HepG2 (cell line): ENCODE data around the gene FMNL2. TPM values are rescaled to one million over a fixed set of nuclear protein-coding genes. Genes with fewer than 3 reads are reported as not detected.

Experiments used
- ARNT ChIP-seq: fragments of 450-650 bp; IDR thresholded peaks from 2 replicates; pipeline ENCODE4 v1.6.1; 2017
- ARNTL ChIP-seq: sonication (generic); formaldehyde crosslinking; IDR thresholded peaks from 2 replicates; pipeline ENCODE4 v1.4.0; 2020; ENCODE audit warnings: mild to moderate bottlenecking, missing genetic modification reagents
- CEBPB ChIP-seq: IDR thresholded peaks from 2 replicates; pipeline ENCODE4 v1.6.1; 2011; ENCODE audit warnings: low read depth, low read length, improper control_type of control experiment, borderline replicate concordance
- CREBL2 ChIP-seq: sonication (generic); formaldehyde crosslinking; IDR thresholded peaks from 2 replicates; pipeline ENCODE4 v1.8.1; 2023; ENCODE audit warnings: missing genetic modification reagents, mild to moderate bottlenecking, borderline replicate concordance
- CSRNP2 ChIP-seq: sonication (generic); formaldehyde crosslinking; conservative IDR thresholded peaks from 2 replicates; pipeline ENCODE4 v1.8.0; 2022; ENCODE audit warnings: low read depth, missing genetic modification reagents
- HOXA5 ChIP-seq: sonication (generic); formaldehyde crosslinking; IDR thresholded peaks from 2 replicates; pipeline ENCODE4 v1.4.0; 2020; ENCODE audit warnings: missing genetic modification reagents
- HOXA7 ChIP-seq: sonication (generic); formaldehyde crosslinking; IDR thresholded peaks from 2 replicates; pipeline ENCODE4 v1.8.1; 2022; ENCODE audit warnings: mild to moderate bottlenecking, missing genetic modification reagents, moderate library complexity
- KDM2A ChIP-seq: sonication (generic); formaldehyde crosslinking; IDR thresholded peaks from 2 replicates; pipeline ENCODE4 v1.4.0; 2020; ENCODE audit warnings: low read depth, missing genetic modification reagents, borderline replicate concordance
- KDM6A ChIP-seq: IDR thresholded peaks from 2 replicates; pipeline ENCODE4 v1.6.1; 2016; ENCODE audit warnings: low read depth
- KLF12 ChIP-seq: sonication (generic); formaldehyde crosslinking; IDR thresholded peaks from 2 replicates; pipeline ENCODE4 v1.4.0; 2020; ENCODE audit warnings: missing genetic modification reagents, borderline replicate concordance
- MAFF ChIP-seq: IDR thresholded peaks from 2 replicates; pipeline ENCODE4 v1.6.1; 2011; ENCODE audit warnings: low read depth, low read length, improper control_type of control experiment
- MBNL3 ChIP-seq: fragments of 250-450 bp; sonication (Bioruptor Pico); conservative IDR thresholded peaks from 2 replicates; pipeline ENCODE4 v1.8.0; 2022; ENCODE audit warnings: mild to moderate bottlenecking, inconsistent platforms
- MTA3 ChIP-seq: sonication (generic); formaldehyde crosslinking; IDR thresholded peaks from 2 replicates; pipeline ENCODE4 v1.4.0; 2020; ENCODE audit warnings: missing genetic modification reagents
- MZF1 ChIP-seq: sonication (generic); formaldehyde crosslinking; IDR thresholded peaks from 2 replicates; pipeline ENCODE4 v1.8.1; 2023; ENCODE audit warnings: mild to moderate bottlenecking, missing genetic modification reagents, borderline replicate concordance
- SMARCC2 ChIP-seq: fragments of 450-650 bp; IDR thresholded peaks from 2 replicates; pipeline ENCODE4 v1.6.1; 2017; ENCODE audit warnings: antibody characterized with exemption, mild to moderate bottlenecking
- ZBTB34 ChIP-seq: sonication (generic); formaldehyde crosslinking; IDR thresholded peaks from 2 replicates; pipeline ENCODE4 v1.8.0; 2022; ENCODE audit warnings: mild to moderate bottlenecking, missing genetic modification reagents
- ZFYVE20 ChIP-seq: sonication (generic); formaldehyde crosslinking; IDR thresholded peaks from 2 replicates; pipeline ENCODE4 v1.8.0; 2023; ENCODE audit warnings: low read depth, mild to moderate bottlenecking, moderate library complexity, missing genetic modification reagents, borderline replicate concordance
- ZNF10 ChIP-seq: sonication (generic); formaldehyde crosslinking; IDR thresholded peaks from 2 replicates; pipeline ENCODE4 v1.4.0; 2020; ENCODE audit warnings: mild to moderate bottlenecking, low read depth, missing genetic modification reagents, borderline replicate concordance
- ZNF160 ChIP-seq: sonication (generic); formaldehyde crosslinking; IDR thresholded peaks from 2 replicates; pipeline ENCODE4 v1.8.0; 2022; ENCODE audit warnings: mild to moderate bottlenecking, inconsistent platforms, missing genetic modification reagents
- ZNF235 ChIP-seq: sonication (generic); formaldehyde crosslinking; IDR thresholded peaks from 2 replicates; pipeline ENCODE4 v1.8.1; 2023; ENCODE audit warnings: mild to moderate bottlenecking, missing genetic modification reagents, borderline replicate concordance
- ZNF274 ChIP-seq: sonication (generic); formaldehyde crosslinking; IDR thresholded peaks from 2 replicates; pipeline ENCODE4 v1.5.1; 2020; ENCODE audit warnings: mild to moderate bottlenecking, missing genetic modification reagents
- ZNF44 ChIP-seq: sonication (generic); formaldehyde crosslinking; IDR thresholded peaks from 2 replicates; pipeline ENCODE4 v1.5.1; 2020; ENCODE audit warnings: mild to moderate bottlenecking, missing genetic modification reagents
- ZNF574 ChIP-seq: sonication (generic); formaldehyde crosslinking; IDR thresholded peaks from 2 replicates; pipeline ENCODE4 v1.4.0; 2020; ENCODE audit warnings: missing genetic modification reagents
- ZNF619 ChIP-seq: sonication (generic); formaldehyde crosslinking; IDR thresholded peaks from 2 replicates; pipeline ENCODE4 v1.4.0; 2020; ENCODE audit warnings: mild to moderate bottlenecking, missing genetic modification reagents
- ZNF709 ChIP-seq: sonication (generic); formaldehyde crosslinking; IDR thresholded peaks from 2 replicates; pipeline ENCODE4 v1.5.0; 2020; ENCODE audit warnings: mild to moderate bottlenecking, missing genetic modification reagents
- ZNF83 ChIP-seq: sonication (generic); formaldehyde crosslinking; IDR thresholded peaks from 2 replicates; pipeline ENCODE4 v1.4.0; 2020; ENCODE audit warnings: missing genetic modification reagents, mild to moderate bottlenecking, borderline replicate concordance
- polyA plus RNA-seq, 8 experiments: library from polyadenylated mRNA; depleted of rRNA in 3 of 8; stranded (reverse) in 7 of 8; unstranded in 1 of 8; fragments of >200 nt; fragmentation: Illumina TruSeq in 4 of 8; extraction: Trizol in 4 of 8; gene quantifications; 2 replicates each; pipeline versions ENCODE4 v1.2.1 to v1.2.3, GENCODE V29; 2011 to 2016; ENCODE audit warnings: low read depth in 4 of 8, missing spikeins in 1 of 8, mixed read lengths in 1 of 8; ENCODE audit not compliant: insufficient read depth in 1 of 8
- total RNA-seq, 5 experiments: library from RNA; depleted of rRNA; stranded (reverse); fragments of >200 nt; fragmentation: Illumina TruSeq; extraction: Trizol; gene quantifications; 2 replicates each; pipeline ENCODE4 v1.2.3, GENCODE V29; 2016; ENCODE audit warnings: low read depth in 1 of 5

Gene FMNL2
- total and polyA plus RNA-seq, 2 of the 13 experiments (the other 11 are each of a cell fraction or from before 2014, with no cell fraction given): 66.5 to 67.7 TPM

GRCh38 chr2:152335016-152335725 lies at the start of gene FMNL2 (continued):
- no peak for TF ChIP-seq ZBTB34 (CRISPR knock-in tag)
- TF ChIP-seq ZNF44 (CRISPR knock-in tag): peak; percentile 64; the same call in 1 of the 2 replicates
- TF ChIP-seq SMARCC2: no peak
- no peak for TF ChIP-seq MTA3 (CRISPR knock-in tag)
- TF ChIP-seq ARNTL (CRISPR knock-in tag): peak; percentile 41; the same call in 1 of the 2 replicates
- TF ChIP-seq MBNL3 (CRISPR knock-in tag): no peak
- no peak for TF ChIP-seq CEBPB
- TF ChIP-seq CREBL2 (CRISPR knock-in tag): 0 out of 2 replicates have a peak, but pooled peaks have one; percentile 56
- TF ChIP-seq MAFF: no peak
- no peak for TF ChIP-seq ZNF10 (CRISPR knock-in tag)
- no peak for TF ChIP-seq KDM6A (CRISPR knock-in tag)
- peak; percentile 65; the same call in 1 of the 2 replicates for TF ChIP-seq ZFYVE20 (CRISPR knock-in tag)
- TF ChIP-seq ZNF574: peak; percentile 88
- peak; percentile 84; the same call in 1 of the 2 replicates for TF ChIP-seq ZNF274 (CRISPR knock-in tag)
- no peak for TF ChIP-seq ZNF83
- peak; percentile 96 for TF ChIP-seq HOXA5
- TF ChIP-seq ZNF160 (CRISPR knock-in tag): peak; percentile 68
- peak; percentile 96 for TF ChIP-seq KDM2A
- no peak; the same call in 1 of the 2 replicates for TF ChIP-seq ZNF709 (CRISPR knock-in tag)
- TF ChIP-seq ZNF235 (CRISPR knock-in tag): no peak
- TF ChIP-seq KLF12: peak; percentile 81; the same call in 1 of the 2 replicates
- no peak for TF ChIP-seq CSRNP2
- TF ChIP-seq ARNT: no peak
- TF ChIP-seq MZF1 (CRISPR knock-in tag): no peak
- no peak for TF ChIP-seq ZNF619 (CRISPR knock-in tag)
- TF ChIP-seq HOXA7 (CRISPR knock-in tag): no peak
